ENCODE results near the gene CDC37L1.
"Not testable (repeated sequence)": the region's sequence is repeated elsewhere in the genome, so short reads cannot be mapped to it uniquely, and the experiment has no call there.

The CDC37L1 gene

DNA sequence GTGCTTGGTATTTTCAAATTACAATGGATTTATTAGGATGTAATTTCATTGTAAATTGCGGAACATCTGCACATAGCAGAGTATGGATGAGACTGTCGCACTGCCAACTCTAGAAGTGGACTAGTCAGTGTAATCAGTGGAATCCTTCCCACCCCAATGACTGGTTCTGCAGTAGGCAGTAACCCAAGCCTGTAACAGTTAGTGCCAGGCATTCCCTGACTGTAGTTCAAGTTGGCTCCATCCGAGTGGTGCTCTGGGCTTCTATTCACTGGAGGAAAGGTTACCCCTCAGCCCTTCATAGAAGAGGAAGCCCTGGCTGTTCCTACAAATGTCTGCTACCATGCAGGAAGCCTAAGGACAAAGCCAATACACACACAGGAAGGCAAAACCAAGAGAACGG lies 38.4 kb downstream of the CDC37L1 start:
- no peak for DNase-seq

- no peak for DNase-seq
Observed at GRCh38 chr9:4718911-4719310, 39.5 kb downstream of the CDC37L1 start.

- DNase-seq = no peak
Observed at GRCh38 chr9:4721736-4722135, 42.4 kb downstream of the CDC37L1 start.

DNA sequence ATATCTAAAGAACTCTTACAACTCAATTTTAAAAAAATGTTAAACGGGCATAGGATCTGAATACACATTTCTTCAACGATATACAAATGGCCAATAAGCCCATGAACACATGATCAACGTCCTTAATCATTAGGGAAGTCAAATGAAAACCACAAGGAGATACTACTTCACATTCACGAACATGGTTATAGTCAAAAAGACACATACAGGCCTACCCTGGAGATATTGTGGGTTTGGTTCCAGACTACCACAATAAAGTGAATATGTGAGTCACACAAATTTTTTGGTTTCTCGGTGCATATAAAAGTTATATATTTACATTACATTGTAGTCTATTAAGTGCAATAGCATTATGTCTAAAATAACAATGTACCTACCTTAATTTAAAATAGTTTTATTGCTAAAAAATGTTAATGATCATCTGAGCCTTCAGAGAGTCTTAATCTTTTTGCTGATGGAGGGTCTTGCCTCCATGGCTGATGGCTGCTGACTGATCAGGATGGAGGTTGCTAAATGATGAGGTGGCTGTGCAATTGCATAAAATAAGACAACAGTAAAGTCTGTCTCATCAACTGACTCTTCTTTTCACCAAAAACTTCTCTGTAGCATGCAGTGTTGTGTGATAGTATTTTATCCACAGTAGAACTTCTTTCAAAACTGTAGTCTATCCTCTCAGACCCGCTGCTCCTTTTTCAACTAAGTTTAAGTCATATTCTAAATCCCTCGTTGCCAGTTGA lies 46.5 kb downstream of the CDC37L1 start:
- DNase-seq = no peak

DNA sequence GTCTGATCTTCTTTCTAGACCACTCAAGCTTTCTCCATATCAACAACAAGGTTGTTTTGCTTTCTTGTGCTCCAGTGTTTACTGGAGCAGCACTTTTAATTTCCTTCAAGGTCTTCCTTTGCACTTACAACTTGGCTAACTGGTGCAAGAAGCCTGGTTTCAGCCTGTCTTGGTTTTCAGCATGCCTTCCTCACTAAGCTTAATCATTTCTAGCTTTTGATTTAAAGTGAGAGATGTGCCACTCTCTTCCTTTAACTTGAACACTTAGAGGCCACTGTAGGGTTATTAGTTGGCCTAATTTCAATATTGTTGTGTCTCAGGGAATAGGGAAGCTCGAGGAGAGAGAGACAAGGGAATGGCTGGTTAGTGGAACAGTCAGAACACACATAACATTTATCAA lies 48.2 kb downstream of the CDC37L1 start:
- DNase-seq = no peak

DNA sequence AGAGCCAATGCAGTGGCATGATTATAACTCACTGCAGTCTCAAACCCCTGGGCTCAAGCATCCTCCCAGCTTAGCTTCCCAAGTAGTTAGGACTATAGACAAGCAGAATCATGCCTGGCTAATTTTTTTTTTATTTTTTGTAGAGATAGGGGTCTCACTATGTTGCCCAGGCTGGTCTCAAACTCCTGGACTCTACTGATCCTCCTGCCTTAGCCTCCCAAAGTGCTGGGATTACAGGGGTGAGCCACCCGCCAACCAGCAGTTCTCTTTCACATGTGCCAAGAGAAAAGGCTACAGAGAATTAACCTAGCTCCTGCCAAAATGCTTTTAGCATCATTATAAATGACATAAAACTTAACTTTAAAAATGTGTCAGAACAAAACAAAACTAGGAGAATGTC lies 53.5 kb downstream of the CDC37L1 start:
- no peak for DNase-seq

DNA sequence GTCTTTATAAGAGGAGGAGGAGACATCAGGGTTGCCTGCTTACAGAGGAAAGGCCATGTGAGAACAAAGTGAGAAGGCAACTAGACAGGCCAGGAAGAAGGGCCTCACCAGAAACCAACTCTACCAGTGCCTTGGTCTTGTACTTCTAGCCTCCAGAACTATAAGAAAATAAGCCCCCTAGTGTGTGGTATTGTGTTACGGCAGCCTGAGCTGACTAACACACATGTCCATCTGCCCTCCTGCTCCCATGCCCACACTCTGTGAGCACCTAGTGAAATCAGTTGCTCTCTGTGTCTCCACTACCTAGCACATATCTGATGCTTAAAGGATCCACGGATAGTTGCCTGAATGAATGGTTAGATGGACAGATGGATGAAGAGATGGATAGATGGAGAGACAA lies 54.8 kb downstream of the CDC37L1 start:
- no peak for DNase-seq

DNA sequence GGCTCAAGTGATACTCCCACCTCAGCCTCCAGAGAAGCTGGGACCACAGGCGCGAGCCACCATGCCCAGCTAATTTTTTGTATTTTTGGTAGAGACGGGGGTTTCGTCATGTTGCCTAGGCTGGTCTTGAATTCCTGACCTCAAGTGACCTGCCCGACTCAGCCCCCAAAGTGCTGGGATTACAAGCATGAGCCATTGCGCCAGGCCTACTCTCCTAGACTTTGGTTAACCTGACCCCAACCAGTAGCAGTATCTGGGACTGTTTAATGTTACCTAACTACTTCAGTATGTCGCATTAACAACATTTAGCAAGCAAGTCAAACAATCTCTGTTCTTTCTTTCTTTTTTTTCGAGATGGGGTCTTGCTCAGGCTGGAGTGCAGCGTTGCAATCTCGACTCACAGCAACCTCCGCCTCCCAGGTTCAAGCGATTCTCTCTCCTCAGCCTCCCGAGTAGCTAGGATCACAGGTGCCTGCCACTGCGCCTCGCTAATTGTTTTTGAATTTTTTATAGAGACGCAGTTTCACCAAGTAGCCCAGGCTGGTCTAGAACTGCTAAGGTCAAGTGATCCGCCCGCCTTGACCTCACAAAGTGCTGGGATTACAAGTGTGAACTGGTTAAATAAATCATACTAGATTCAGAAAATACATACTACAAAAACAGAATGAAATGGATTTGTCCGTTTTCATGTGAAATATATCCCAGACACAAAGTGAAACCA lies 59.7 kb downstream of the CDC37L1 start:
- DNase-seq = no peak

- DNase-seq = no peak
Observed at GRCh38 chr9:4739587-4740387, 60.4 kb downstream of the CDC37L1 start.

GRCh38 chr9:4740388-4740637 lies 60.9 kb downstream of the CDC37L1 start:
- no peak for DNase-seq

- DNase-seq = peak; percentile 90
Observed at GRCh38 chr9:4740638-4741364, 61.4 kb downstream of the CDC37L1 start, which contains the start of gene AK3. Gene AK3, minus strand, starts transcription at chr9:4741202. Its CDS starts 115 bp downstream, at chr9:4741087.

- DNase-seq = peak; percentile 36
Observed at GRCh38 chr9:4741365-4742089, 62.2 kb downstream of the CDC37L1 start.

DNA sequence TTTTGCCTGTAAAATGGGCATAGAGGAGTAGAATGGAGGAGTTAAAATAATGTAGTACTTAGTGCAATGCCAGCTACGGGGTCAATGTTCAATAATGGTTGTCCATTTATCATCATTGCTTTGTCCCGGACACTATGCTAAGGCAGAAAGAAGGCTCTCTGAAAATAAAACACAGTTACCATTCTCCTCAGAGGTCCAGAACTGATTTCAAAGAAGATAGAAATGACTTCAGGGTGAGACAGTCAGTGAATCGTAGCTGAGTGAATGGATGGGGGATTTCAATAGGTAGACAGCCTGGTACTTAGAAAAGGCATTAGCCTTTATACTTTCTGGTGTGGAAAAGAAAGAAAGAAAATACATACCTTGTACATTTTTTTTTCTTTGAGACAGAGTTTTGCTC lies 62.9 kb downstream of the CDC37L1 start:
- no peak for DNase-seq

GRCh38 chr9:4743131-4743875 lies 63.9 kb downstream of the CDC37L1 start:
- no peak for DNase-seq

GRCh38 chr9:4746278-4747030 lies 67.1 kb downstream of the CDC37L1 start:
- DNase-seq = no peak

GRCh38 chr9:4748612-4749011 lies 69.2 kb downstream of the CDC37L1 start:
- no peak for DNase-seq

- no peak for DNase-seq
Observed at GRCh38 chr9:4750023-4750673, 70.8 kb downstream of the CDC37L1 start.

- DNase-seq = not testable (repeated sequence)
Observed at GRCh38 chr9:4754530-4754929, 75.2 kb downstream of the CDC37L1 start.

GRCh38 chr9:4755026-4755609 lies 75.7 kb downstream of the CDC37L1 start:
- DNase-seq = no peak

DNA sequence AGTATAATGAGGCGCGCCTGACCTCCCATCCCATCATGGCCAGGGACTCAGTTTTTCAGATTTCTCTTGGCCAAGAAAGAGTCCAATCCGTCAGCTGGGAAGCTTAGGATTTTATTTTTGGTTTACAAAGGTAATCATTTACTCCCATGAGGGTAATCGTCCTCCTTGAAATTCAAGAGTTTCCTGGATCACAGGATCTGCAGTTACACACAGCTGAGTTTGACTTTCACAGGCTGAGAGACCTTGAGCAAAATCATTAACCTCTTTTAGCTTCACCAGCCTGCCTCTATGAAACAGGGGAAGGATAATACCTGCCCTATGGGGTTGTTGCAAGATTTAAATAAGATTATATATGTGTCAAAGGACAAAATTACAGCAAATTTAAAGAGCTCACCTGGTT lies 77.1 kb downstream of the CDC37L1 start:
- no peak for DNase-seq

All from stimulated activated CD8-positive, alpha-beta memory T cell treated with anti-CD3 and anti-CD28 coated beads, Interleukin-4, amount 100 ng/mL, for 48 hours (primary cell).